Hepatocyte (in vitro differentiated cells): Measurements from ENCODE around the gene S100A7A. TPM values are rescaled to one million over a fixed set of nuclear protein-coding genes. Genes with fewer than 3 reads are reported as not detected.

Experiments used
- DNase-seq: peaks from one replicate; pipeline ENCODE4 v3.0.0-alpha.2; 2016; ENCODE audit warnings: low spot score
- H2AFZ ChIP-seq: fragments of 200-600 bp; sonication (generic); 2 replicates; pipeline ENCODE4 v1.6.0; 2016; ENCODE audit warnings: antibody characterized with exemption, mild to moderate bottlenecking
- H3K27ac ChIP-seq: fragments of 200-600 bp; sonication (generic); 2 replicates; pipeline ENCODE4 v1.5.1; 2016; ENCODE audit warnings: mild to moderate bottlenecking
- H3K27me3 ChIP-seq: fragments of 200-600 bp; sonication (generic); 2 replicates; pipeline ENCODE4 v1.6.1; 2016
- H3K36me3 ChIP-seq: fragments of 200-600 bp; sonication (generic); replicated peaks from 2 replicates; pipeline ENCODE4 v1.5.1; 2016; ENCODE audit warnings: low read depth; ENCODE audit not compliant: insufficient read depth
- H3K4me1 ChIP-seq: fragments of 200-600 bp; sonication (generic); 2 replicates; pipeline ENCODE4 v1.5.1; 2016; ENCODE audit warnings: mild to moderate bottlenecking, moderate library complexity; ENCODE audit not compliant: insufficient read depth
- H3K4me2 ChIP-seq: fragments of 200-600 bp; sonication (generic); 2 replicates; pipeline ENCODE4 v1.6.0; 2016
- H3K4me3 ChIP-seq: fragments of 200-600 bp; sonication (generic); 2 replicates; pipeline ENCODE4 v1.5.1; 2016; ENCODE audit warnings: mild to moderate bottlenecking
- H3K79me2 ChIP-seq: fragments of 200-600 bp; sonication (generic); 2 replicates; pipeline ENCODE4 v1.6.0; 2017; ENCODE audit warnings: mild to moderate bottlenecking
- H3K9me2 ChIP-seq: fragments of 200-600 bp; sonication (generic); replicated peaks from 2 replicates; pipeline ENCODE4 v1.6.0; 2017; ENCODE audit warnings: mild to moderate bottlenecking; ENCODE audit not compliant: insufficient read depth
- H3K9me3 ChIP-seq: fragments of 200-600 bp; sonication (generic); 2 replicates; pipeline ENCODE4 v1.5.1; 2016; ENCODE audit warnings: low read depth, mild to moderate bottlenecking
- H4K20me1 ChIP-seq: fragments of 200-600 bp; sonication (generic); 2 replicates; pipeline ENCODE4 v1.6.0; 2016; ENCODE audit warnings: mild to moderate bottlenecking; ENCODE audit not compliant: insufficient read depth, poor library complexity, severe bottlenecking
- CTCF ChIP-seq: fragments of 200-600 bp; sonication (generic); IDR thresholded peaks from 2 replicates; pipeline ENCODE4 v1.5.1; 2016; ENCODE audit warnings: antibody characterized with exemption, mild to moderate bottlenecking; ENCODE audit not compliant: poor library complexity
- EZH2 ChIP-seq: fragments of 200-600 bp; sonication (generic); IDR thresholded peaks from 2 replicates; pipeline ENCODE4 v1.6.1; 2016; ENCODE audit warnings: antibody characterized with exemption, mild to moderate bottlenecking, borderline replicate concordance
- EZH2phosphoT487 ChIP-seq: fragments of 200-600 bp; sonication (generic); IDR thresholded peaks from one replicate; pipeline ENCODE4 v1.6.1; 2018; ENCODE audit warnings: antibody characterized with exemption, mild to moderate bottlenecking, low read depth, moderate library complexity; ENCODE audit not compliant: unreplicated experiment, severe bottlenecking
- WGBS: methylation state at CpG from one replicate; pipeline ENCODE4 v1.1.6; 2016; ENCODE audit warnings: low lambda C conversion rate; ENCODE audit errors: missing lambda C conversion rate; 5-methylcytosine and 5-hydroxymethylcytosine counted together
- polyA plus RNA-seq: library from polyadenylated mRNA; unstranded; fragments of >200 nt; fragmentation: Nextera tagmentation; extraction: Ambion mirVana; gene quantifications from 2 replicates; pipeline ENCODE4 v1.2.1, GENCODE V29; 2016
- total RNA-seq: library from RNA; depleted of rRNA; stranded (reverse); fragments of >200 nt; gene quantifications from 2 replicates; pipeline ENCODE4 v1.2.3, GENCODE V29; 2014

The S100A7A gene
- total and polyA plus RNA-seq, 2 experiments from 2014 or later: not detected

GRCh38 chr1:153401461-153401860 is 14.9 kb upstream of the S100A7A start:
- H4K20me1 ChIP-seq: no peaks in the 10 kb centered on the region
- no peak for DNase-seq
- H3K4me2 ChIP-seq: no peak overlapping the region
- H3K79me2 ChIP-seq: no peaks in the 10 kb centered on the region
- H2AFZ ChIP-seq: no peak overlapping the region
- no peaks in the 10 kb centered on the region for H3K9me2 ChIP-seq
- no peaks in the 10 kb centered on the region for H3K27me3 ChIP-seq
- H3K27ac ChIP-seq: no peak overlapping the region
- H3K4me3 ChIP-seq: no peak overlapping the region
- 90% methylated on average over 9 of the region's 9 CpGs for WGBS
- no peaks in the 10 kb centered on the region for H3K4me1 ChIP-seq
- TF ChIP-seq EZH2 (no peak), CTCF (no peak), EZH2phosphoT487 (no peak)
- no peaks in the 10 kb centered on the region for H3K36me3 ChIP-seq
- no peaks in the 10 kb centered on the region for H3K9me3 ChIP-seq

GRCh38 chr1:153402226-153402625 is 14.1 kb upstream of the S100A7A start:
- 65% methylated on average over 2 of the region's 2 CpGs for WGBS
- no peak overlapping the region for H3K4me3 ChIP-seq
- H3K9me3 ChIP-seq: no peaks in the 10 kb centered on the region
- no peak for DNase-seq
- no peak overlapping the region for H3K4me2 ChIP-seq
- TF ChIP-seq EZH2 (no peak), CTCF (no peak), EZH2phosphoT487 (no peak)
- H4K20me1 ChIP-seq: no peaks in the 10 kb centered on the region
- H3K79me2 ChIP-seq: no peaks in the 10 kb centered on the region
- no peaks in the 10 kb centered on the region for H3K36me3 ChIP-seq
- no peak overlapping the region for H3K27ac ChIP-seq
- no peaks in the 10 kb centered on the region for H3K4me1 ChIP-seq
- H3K9me2 ChIP-seq: no peaks in the 10 kb centered on the region
- H3K27me3 ChIP-seq: no peaks in the 10 kb centered on the region
- no peak overlapping the region for H2AFZ ChIP-seq

GRCh38 chr1:153403421-153404085 is 12.8 kb upstream of the S100A7A start:
- no peak for DNase-seq
- WGBS: 82% methylated on average over 11 of the region's 11 CpGs
- H2AFZ ChIP-seq: no peak overlapping the region
- no peaks in the 10 kb centered on the region for H3K9me3 ChIP-seq
- no peaks in the 10 kb centered on the region for H3K27me3 ChIP-seq
- no peaks in the 10 kb centered on the region for H3K36me3 ChIP-seq
- H3K27ac ChIP-seq: no peak overlapping the region
- TF ChIP-seq EZH2phosphoT487 (no peak), CTCF (no peak), EZH2 (no peak)
- H3K79me2 ChIP-seq: no peaks in the 10 kb centered on the region
- H4K20me1 ChIP-seq: no peaks in the 10 kb centered on the region
- no peaks in the 10 kb centered on the region for H3K9me2 ChIP-seq
- H3K4me1 ChIP-seq: no peaks in the 10 kb centered on the region
- no peak overlapping the region for H3K4me2 ChIP-seq
- no peak overlapping the region for H3K4me3 ChIP-seq
